Measurements from ENCODE around the gene FAM234A.

Gene FAM234A

GRCh38 chr16:268141-269053 lies 33.8 kb downstream of the FAM234A start:
- Histone ChIP-seq H3K27ac (no peak overlapping the region), H3K27me3 (replicated peaks) (no peaks in the 10 kb centered on the region), H3K36me3 (replicated peaks) (peaks cover 6% of the 10 kb centered on the region), H3K4me3 (ENCODE audit: low read depth, low read length) (no peak overlapping the region)
- no peak for DNase-seq
- in situ Hi-C loops (cut with HindIII; ENCODE audit: low pct_ligation_motif_present, low sequenced_read_pairs), result no loop called here
- TF ChIP-seq CTCF (IDR thresholded peaks at IDR 0.05; ENCODE audit: low read depth, low read length, missing control alignments), result no peak

- in situ Hi-C loops (cut with HindIII; ENCODE audit: low pct_ligation_motif_present, low sequenced_read_pairs), result no loop called here
- no peak overlapping the region for H3K27ac ChIP-seq
- H3K4me3 ChIP-seq (ENCODE audit: low read depth, low read length), result no peak overlapping the region
- DNase-seq, result no peak
- TF ChIP-seq CTCF (IDR thresholded peaks at IDR 0.05; ENCODE audit: low read depth, low read length, missing control alignments), result no peak
- no peaks in the 10 kb centered on the region for H3K27me3 ChIP-seq (replicated peaks)
- no peaks in the 10 kb centered on the region for H3K36me3 ChIP-seq (replicated peaks)
These were observed 34.6 kb downstream of the FAM234A start for GRCh38 chr16:269061-269796.

- in situ Hi-C loops (cut with HindIII; ENCODE audit: low pct_ligation_motif_present, low sequenced_read_pairs), result no loop called here
- Histone ChIP-seq H3K4me3 (ENCODE audit: low read depth, low read length) (no peak overlapping the region), H3K27ac (no peak overlapping the region), H3K36me3 (replicated peaks) (no peaks in the 10 kb centered on the region), H3K27me3 (replicated peaks) (peaks cover 4% of the 10 kb centered on the region)
- no peak for TF ChIP-seq CTCF (IDR thresholded peaks at IDR 0.05; ENCODE audit: low read depth, low read length, missing control alignments)
- no peak for DNase-seq
These were observed 36.0 kb downstream of the FAM234A start for GRCh38 chr16:270381-271255.

DNA sequence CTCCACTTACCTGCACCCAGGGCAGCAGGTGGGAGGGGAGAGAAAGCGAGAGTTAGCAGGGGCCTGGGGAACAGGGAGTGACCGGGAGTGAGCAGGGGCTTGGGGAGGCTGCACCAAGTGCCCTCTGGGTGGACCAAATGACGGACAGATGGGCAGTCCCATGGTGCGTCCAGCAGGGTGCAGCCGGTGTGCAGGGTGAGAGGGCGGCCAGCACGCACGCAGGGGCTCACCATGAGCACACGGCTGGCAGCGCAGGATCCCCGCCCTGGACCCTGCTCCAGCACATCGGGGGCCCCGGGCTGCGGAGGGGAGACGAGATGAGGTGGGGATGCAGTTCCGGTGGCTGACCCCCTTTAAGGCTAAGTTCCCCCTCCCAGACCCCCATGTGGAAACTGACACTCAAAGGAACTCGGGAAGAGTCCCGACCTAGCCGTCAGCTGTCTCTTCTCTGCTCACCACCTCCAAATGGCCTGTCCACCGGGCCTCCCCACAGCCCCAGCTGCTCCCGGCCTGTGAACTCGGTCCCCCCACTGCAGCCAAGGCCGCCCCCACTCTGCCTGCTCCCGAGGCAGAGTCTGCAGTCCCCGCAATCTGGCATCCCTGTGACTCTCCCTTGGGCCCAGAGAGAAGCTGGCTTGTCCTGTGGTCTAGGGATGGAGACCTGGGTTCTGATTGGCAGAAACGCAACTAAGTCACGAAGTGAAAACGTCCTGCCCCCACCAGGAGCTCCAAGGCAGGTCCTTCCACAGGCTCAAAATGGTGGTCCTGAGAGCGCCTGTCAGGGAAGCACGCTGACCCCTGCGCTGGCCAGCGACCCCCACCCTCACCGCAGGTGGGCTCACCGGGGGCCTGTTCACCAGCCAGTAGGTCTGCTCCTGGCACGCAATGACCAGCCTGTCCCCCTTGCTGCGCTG lies 38.3 kb downstream of the FAM234A start:
- DNase-seq, result no peak
- peaks cover 4% of the 10 kb centered on the region for H3K27me3 ChIP-seq (replicated peaks)
- no peak overlapping the region for H3K4me3 ChIP-seq (ENCODE audit: low read depth, low read length)

More for the DNA sequence above, 38.3 kb downstream of the FAM234A start:
- H3K36me3 ChIP-seq (replicated peaks), result no peaks in the 10 kb centered on the region
- no peak overlapping the region for H3K27ac ChIP-seq
- no peak for TF ChIP-seq CTCF (IDR thresholded peaks at IDR 0.05; ENCODE audit: low read depth, low read length, missing control alignments)
- in situ Hi-C loops (cut with HindIII; ENCODE audit: low pct_ligation_motif_present, low sequenced_read_pairs), result no loop called here
